Measurements from ENCODE around the gene RITA1. TPM values are rescaled to one million over a fixed set of nuclear protein-coding genes. Genes with fewer than 3 reads are reported as not detected.
A peak's percentile ranks its signal among the peaks of the same experiment; 100 is the strongest.

The RITA1 gene
- total RNA-seq, 1 experiment from 2014 or later: 20.7 TPM

GRCh38 chr12:113231235-113232088 is 45.9 kb downstream of the RITA1 start (continued):
- no peak for TF ChIP-seq ZBTB33 (IDR thresholded peaks at IDR 0.05; ENCODE audit: extremely low read depth, insufficient replicate concordance, low read length)
- peak; percentile 59; the same call in 1 of the 2 replicates for TF ChIP-seq JUND (IDR thresholded peaks at IDR 0.05)

- Histone ChIP-seq H3K4me2 (ENCODE audit: low read length) (peak overlapping the region; percentile 58), H3K9me3 (ENCODE audit: control insufficient read depth in 1 of 2, insufficient read depth in 1 of 2, low read depth in 1 of 2, low read length in 2 of 2) (no peaks in the 10 kb centered on the region), H3K36me3 (ENCODE audit: control insufficient read depth in 1 of 2, insufficient read depth in 2 of 2, low read length in 2 of 2) (peaks cover 2 to 23% of the 10 kb centered on the region in 2 experiments; a peak in 3 of 4 replicates), H3K9ac (ENCODE audit: low read length) (peak overlapping the region; percentile 27), H4K20me1 (ENCODE audit: insufficient read depth) (no peaks in the 10 kb centered on the region), H3K27me3 (ENCODE audit: insufficient read depth, low read length) (no peaks in the 10 kb centered on the region), H3K4me1 (ENCODE audit: control insufficient read depth in 1 of 2, insufficient read depth in 2 of 2, low read length in 2 of 2) (peaks cover 38 to 53% of the 10 kb centered on the region in 2 experiments), H3K79me2 (ENCODE audit: insufficient read depth, low read length) (no peaks in the 10 kb centered on the region), H3K27ac (ENCODE audit: low read depth, low read length) (peak overlapping the region; percentile 50), H2AFZ (ENCODE audit: low read depth, low read length, poor library complexity, severe bottlenecking) (no peak overlapping the region), H3K4me3 (replicated peaks in 1 of 2; ENCODE audit: low read depth in 1 of 2, low read length in 2 of 2) (no peak overlapping the region), H3K9me2 (ENCODE audit: insufficient read depth) (no peaks in the 10 kb centered on the region)
- ChIA-PET POLR2A (interaction anchor here (1.5 to 2.0 kb wide), 2 partner anchors 11 to 103 kb away, joined by 3 to 7 read pairs; partner anchors contain the start of genes SLC8B1 and TPCN1), CTCF (interaction anchor here (1.6 kb wide), 1 partner anchor 229 kb away, joined by 3 read pairs; no protein-coding TSS in a partner anchor), RAD21 (ENCODE audit: low non-redundant PET in 1 of 2, low total read pairs in 2 of 2, uncharacterized antibody in 2 of 2, unreplicated experiment in 2 of 2) (no interaction called here)
- TF ChIP-seq TCF7L2 (IDR thresholded peaks at IDR 0.05; ENCODE audit: borderline replicate concordance, extremely low read depth, insufficient read depth, insufficient read length) (no peak), ELF1 (IDR thresholded peaks at IDR 0.05; ENCODE audit: borderline replicate concordance, low read depth) (no peak), CBX3 (IDR thresholded peaks at IDR 0.05; ENCODE audit: low read depth) (no peak), CTCF (IDR thresholded peaks at IDR 0.05 in 2 of 3, conservative IDR thresholded peaks at IDR 0.05 in 1 of 3; ENCODE audit: borderline replicate concordance in 1 of 3, insufficient read depth in 1 of 3, low read depth in 2 of 3, low read length in 2 of 3) (no peak), CEBPB (IDR thresholded peaks at IDR 0.05; ENCODE audit: low read depth) (no peak), ZNF274 (IDR thresholded peaks at IDR 0.05; ENCODE audit: low read depth, low read length) (no peak), POLR2AphosphoS5 (IDR thresholded peaks at IDR 0.05; ENCODE audit: low read depth, low read length) (no peak), ZFX (IDR thresholded peaks at IDR 0.05) (no peak), JUND (IDR thresholded peaks at IDR 0.05) (no peak), EZH2phosphoT487 (IDR thresholded peaks at IDR 0.05; ENCODE audit: borderline replicate concordance) (no peak), RAD21 (IDR thresholded peaks at IDR 0.05; ENCODE audit: low read depth) (no peak), EGR1 (IDR thresholded peaks at IDR 0.05; ENCODE audit: low read depth) (no peak), ATF3 (IDR thresholded peaks at IDR 0.05) (no peak), ZBTB33 (IDR thresholded peaks at IDR 0.05; ENCODE audit: extremely low read depth, insufficient replicate concordance, low read length) (no peak), YY1 (IDR thresholded peaks at IDR 0.05; ENCODE audit: extremely low read depth, insufficient replicate concordance, low read depth, low read length) (no peak)
- ATAC-seq (no peak; the same call in 1 of the 2 replicates), DNase-seq (ENCODE audit: low read depth, low spot score) (no peak)
- BruUV-seq (replicated peaks): no TSS peak
- intact Hi-C loops (cut with micrococcal nuclease): no loop called here
Observed at GRCh38 chr12:113232089-113232839, 46.7 kb downstream of the RITA1 start.
